ENCODE data around the gene FLT4. TPM values are rescaled to one million over a fixed set of nuclear protein-coding genes. Genes with fewer than 3 reads are reported as not detected.
"Not testable (repeated sequence)": the region's sequence is repeated elsewhere in the genome, so short reads cannot be mapped to it uniquely, and the experiment has no call there.

Gene FLT4
- total RNA-seq, 1 donor from 2014 or later = 6.1 TPM

DNA sequence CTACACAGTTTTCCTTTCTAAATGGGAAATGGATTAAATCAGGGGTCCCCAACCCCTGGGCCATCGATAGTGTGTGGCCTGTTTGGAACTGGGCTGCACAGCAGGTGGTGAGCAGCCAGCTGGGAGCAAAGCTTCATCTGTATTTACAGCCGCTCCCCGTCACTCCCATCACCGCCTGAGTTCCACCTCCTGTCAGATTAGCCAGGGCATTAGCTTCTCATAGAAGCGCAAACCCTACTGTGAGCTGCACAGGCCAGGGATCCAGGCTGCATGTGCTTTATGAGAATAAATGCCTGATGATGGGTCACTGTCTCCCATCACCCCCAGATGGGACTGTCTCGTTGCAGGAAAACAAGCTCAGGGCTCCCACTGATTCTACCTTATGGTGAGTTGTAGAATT, 41.2 kb upstream of the FLT4 start:
- no peak for TF ChIP-seq CTCF (IDR thresholded peaks at IDR 0.05; ENCODE audit: borderline replicate concordance)
- Histone ChIP-seq H3K4me3 (no peak overlapping the region), H3K36me3 (no peaks in the 10 kb centered on the region), H3K4me1 (no peaks in the 10 kb centered on the region), H3K27me3 (ENCODE audit: low read depth) (peaks cover 87% of the 10 kb centered on the region), H3K9me3 (replicated peaks) (peaks cover 8% of the 10 kb centered on the region), H3K27ac (replicated peaks) (no peak overlapping the region)
- DNase-seq = no peak
- intact Hi-C loops (cut with micrococcal nuclease) = no loop called here

GRCh38 chr5:180689775-180690174, 40.4 kb upstream of the FLT4 start:
- Histone ChIP-seq H3K36me3 (no peaks in the 10 kb centered on the region), H3K27me3 (ENCODE audit: low read depth) (peaks cover 94% of the 10 kb centered on the region), H3K27ac (replicated peaks) (no peak overlapping the region), H3K4me3 (no peak overlapping the region), H3K9me3 (replicated peaks) (peaks cover under 1% of the 10 kb centered on the region), H3K4me1 (no peaks in the 10 kb centered on the region)
- TF ChIP-seq CTCF (IDR thresholded peaks at IDR 0.05; ENCODE audit: borderline replicate concordance) = no peak
- intact Hi-C loops (cut with micrococcal nuclease) = no loop called here
- no peak for DNase-seq

GRCh38 chr5:180689071-180689694, 39.8 kb upstream of the FLT4 start:
- Histone ChIP-seq H3K4me1 (no peaks in the 10 kb centered on the region), H3K9me3 (replicated peaks) (no peaks in the 10 kb centered on the region), H3K36me3 (no peaks in the 10 kb centered on the region), H3K27ac (replicated peaks) (no peak overlapping the region), H3K27me3 (ENCODE audit: low read depth) (peaks cover 96% of the 10 kb centered on the region), H3K4me3 (no peak overlapping the region)
- no peak for DNase-seq
- intact Hi-C loops (cut with micrococcal nuclease) = no loop called here
- TF ChIP-seq CTCF (IDR thresholded peaks at IDR 0.05; ENCODE audit: borderline replicate concordance) = no peak

DNA sequence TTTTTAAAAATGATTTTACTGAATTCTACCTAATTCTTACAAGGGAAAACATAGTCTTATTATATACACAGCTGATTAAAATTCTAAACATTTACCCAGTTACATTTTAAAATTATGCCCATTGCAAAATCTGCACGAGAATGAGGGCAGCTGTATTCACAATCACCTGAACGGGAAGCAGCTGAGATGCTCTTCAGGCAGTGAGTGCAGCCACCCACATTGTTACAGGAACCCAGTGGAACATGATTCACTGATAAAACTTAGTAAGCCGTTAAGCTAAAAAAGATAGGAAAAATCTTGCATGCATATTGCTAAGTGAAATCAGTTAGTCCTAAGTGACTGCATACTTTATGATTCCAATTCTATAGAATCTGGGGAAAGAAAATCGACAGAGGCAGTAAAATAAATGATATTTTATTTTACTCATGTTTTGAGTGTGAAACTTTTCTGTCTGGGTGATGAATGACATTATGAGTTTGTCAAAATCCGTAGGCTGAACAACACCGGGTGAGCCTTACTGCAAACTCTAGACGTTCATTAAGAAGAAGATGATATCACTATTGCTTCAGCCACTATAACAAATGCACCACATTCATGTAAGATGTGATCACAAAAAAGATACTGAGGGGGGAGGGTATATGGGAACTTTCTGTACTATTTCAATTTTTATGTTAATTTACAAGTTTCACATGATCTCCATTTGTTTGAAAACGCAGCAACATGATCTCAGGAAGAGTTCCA, 39.1 kb upstream of the FLT4 start:
- intact Hi-C loops (cut with micrococcal nuclease) = no loop called here
- Histone ChIP-seq H3K36me3 (no peaks in the 10 kb centered on the region), H3K27ac (replicated peaks) (no peak overlapping the region), H3K4me3 (no peak overlapping the region), H3K9me3 (replicated peaks) (no peaks in the 10 kb centered on the region), H3K4me1 (no peaks in the 10 kb centered on the region), H3K27me3 (ENCODE audit: low read depth) (peaks cover 100% of the 10 kb centered on the region)
- no peak for DNase-seq
- no peak for TF ChIP-seq CTCF (IDR thresholded peaks at IDR 0.05; ENCODE audit: borderline replicate concordance)

DNA sequence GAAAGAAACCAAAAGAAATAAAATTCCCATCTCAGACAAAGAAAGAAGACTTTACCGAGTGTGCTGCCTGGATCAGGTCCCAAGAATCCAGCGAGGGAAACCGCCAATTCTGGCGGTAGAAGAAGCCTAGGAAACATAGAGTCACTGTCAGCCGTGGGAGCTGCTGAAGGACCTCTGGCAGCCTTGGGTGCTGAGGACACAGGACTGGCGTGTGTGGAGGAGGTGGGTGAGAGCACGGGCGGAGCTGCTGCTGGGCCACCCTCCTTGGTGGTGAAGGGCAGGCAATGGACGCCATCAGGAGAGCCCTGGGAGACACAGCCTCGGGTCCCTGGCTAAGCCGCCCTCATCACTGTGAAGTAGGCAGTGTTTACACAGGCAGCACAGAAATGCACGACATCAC, 37.4 kb upstream of the FLT4 start:
- H3K27ac ChIP-seq (replicated peaks); intact Hi-C loops (cut with micrococcal nuclease); H3K9me3 ChIP-seq (replicated peaks); H3K4me1 ChIP-seq; DNase-seq; H3K4me3 ChIP-seq; H3K36me3 ChIP-seq: not testable (repeated sequence)
- peaks cover 100% of the 10 kb centered on the region for H3K27me3 ChIP-seq (ENCODE audit: low read depth)

DNA sequence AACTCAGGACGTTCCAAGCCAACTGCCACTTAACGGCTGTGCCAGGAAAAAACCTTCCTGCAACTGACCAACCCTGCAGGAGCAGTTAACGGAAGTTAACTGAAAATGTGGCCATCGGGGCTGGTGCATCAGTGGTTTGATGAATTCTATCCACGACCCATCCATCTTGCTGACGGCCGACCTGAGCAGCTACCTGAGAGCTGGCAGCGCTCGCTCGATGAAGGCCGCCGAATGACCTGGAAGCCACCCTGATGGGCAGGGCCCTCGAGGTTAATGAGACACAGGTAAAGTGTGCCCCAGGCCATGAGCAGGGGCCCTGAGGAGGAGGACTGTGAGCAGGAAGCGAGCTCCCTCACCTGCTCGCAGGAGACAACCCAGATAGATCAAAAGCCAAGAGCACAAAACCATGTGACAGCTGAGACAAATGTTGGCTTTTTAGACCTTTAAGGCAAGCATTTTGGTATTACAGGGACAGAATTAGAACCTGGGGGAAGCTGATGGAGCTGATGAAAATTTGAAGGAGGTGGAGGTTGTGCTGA, 35.3 kb upstream of the FLT4 start:
- Histone ChIP-seq H3K27me3 (ENCODE audit: low read depth) (peaks cover 100% of the 10 kb centered on the region), H3K27ac (replicated peaks) (no peak overlapping the region), H3K9me3 (replicated peaks) (peaks cover 7% of the 10 kb centered on the region), H3K4me1 (no peaks in the 10 kb centered on the region), H3K36me3 (no peaks in the 10 kb centered on the region), H3K4me3 (no peak overlapping the region)
- DNase-seq = no peak
- intact Hi-C loops (cut with micrococcal nuclease) = no loop called here
- no peak for TF ChIP-seq CTCF (IDR thresholded peaks at IDR 0.05; ENCODE audit: borderline replicate concordance)
